ENCODE measurements around the gene CMIP. TPM values are rescaled to one million over a fixed set of nuclear protein-coding genes. Genes with fewer than 3 reads are reported as not detected.

The CMIP gene
- total RNA-seq, 1 experiment from 2014 or later = 9.5 TPM

DNA sequence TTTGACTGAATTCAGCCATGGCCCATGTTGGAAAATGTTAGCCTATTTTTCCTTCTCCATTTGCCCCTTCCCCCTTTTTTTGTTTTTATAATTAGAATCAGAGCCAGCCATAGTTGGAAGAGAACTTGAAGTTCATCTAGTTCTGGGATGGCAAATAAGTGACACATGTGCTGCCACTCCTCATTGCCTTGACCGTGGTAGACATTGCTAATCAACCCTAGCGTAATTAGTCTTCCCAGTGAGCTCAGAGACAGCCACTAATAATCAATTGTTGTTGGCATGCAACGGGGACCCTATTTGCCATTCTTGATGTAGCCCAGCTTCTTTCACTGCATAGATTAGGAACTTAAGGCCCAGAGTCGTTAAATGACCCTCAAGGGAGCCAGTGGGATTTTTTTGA is 16.6 kb downstream of the CMIP start:
- DNase-seq (ENCODE audit: low read depth) = no peak

DNA sequence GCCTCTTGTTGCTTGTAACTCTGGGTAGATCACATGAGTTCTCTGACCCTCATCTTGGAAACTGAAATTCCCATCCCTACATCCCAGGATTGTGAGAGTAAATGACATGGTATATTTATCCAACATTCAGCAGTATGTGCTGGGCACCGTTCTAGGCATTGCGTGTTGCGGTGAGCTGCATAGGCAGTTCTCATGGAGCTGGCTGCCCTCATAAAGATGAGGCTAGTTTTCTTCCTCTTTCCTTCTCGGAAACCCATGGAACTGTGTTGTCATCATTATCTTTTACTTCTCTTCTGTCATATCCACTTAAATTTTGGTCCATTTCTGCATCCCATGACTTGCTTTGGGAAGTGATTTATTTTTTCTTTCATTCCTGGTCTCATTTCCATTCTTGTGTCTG is 17.2 kb downstream of the CMIP start:
- DNase-seq (ENCODE audit: low read depth) = no peak

DNA sequence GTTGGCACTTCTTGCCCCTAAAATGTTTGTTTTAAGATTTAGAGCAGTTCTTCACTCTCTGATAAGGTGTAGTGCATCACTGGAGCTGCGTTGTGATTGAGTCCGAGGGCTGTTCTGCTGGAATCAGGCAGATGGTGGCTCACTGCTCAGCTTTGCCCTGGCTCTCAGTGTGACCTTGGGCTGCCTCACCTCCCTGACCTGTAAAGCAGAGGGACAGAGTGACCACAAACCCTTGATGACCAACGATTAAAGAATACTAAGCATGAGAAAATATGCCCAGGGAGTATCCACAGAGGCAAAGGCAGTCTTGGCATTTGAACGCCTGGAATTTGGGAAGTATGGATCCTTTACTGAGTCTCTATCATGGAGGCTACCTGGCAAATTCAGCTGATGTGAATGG is 18.1 kb downstream of the CMIP start:
- DNase-seq (ENCODE audit: low read depth) = no peak

DNA sequence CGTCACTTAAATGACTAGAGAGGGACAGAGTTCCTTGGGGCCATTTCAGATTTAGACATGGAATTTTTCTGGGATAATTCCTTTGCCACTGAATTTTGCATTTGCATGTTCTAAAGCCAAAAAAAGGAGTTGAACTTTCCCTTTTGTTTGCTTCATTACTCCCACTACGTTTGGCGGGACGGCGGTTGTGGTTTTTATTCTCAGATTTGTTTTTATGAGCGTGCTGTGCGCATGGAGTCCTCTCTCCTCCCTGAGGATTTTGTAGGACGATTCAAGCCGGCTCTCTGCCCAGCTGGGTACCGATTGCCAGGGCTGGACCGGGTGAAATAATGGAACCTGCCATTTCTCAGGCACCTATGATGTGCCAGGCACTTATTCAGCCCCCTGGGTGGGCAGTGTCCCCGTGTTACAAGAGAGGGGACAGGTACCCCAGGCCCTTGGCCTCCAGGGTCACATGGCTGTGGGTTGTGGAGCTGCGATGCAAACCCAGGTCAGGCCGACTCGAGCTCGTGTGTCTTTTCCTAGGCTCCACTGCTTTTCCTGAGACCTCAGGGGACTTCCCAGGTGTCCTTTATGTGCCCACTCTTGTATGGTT is 18.8 kb downstream of the CMIP start:
- DNase-seq (ENCODE audit: low read depth) = no peak

DNA sequence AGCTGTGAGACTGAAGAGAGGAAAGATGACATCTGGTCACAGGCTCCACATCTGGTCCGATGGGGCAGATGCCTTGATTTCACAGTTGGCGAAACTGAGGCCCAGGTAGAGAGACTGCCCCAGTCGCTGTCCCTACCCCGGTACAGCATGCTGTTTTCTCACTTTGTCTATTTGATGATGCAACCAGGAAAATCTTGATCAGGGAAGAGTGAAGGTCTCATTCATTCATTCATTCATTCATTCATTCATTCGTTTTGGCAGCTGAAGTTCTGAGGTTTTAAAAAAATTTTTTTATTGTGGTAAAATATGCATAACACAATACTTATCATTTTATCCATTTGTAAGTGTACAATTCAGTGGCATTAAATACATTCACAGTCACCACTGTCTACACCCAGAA is 19.7 kb downstream of the CMIP start:
- no peak for DNase-seq (ENCODE audit: low read depth)

DNA sequence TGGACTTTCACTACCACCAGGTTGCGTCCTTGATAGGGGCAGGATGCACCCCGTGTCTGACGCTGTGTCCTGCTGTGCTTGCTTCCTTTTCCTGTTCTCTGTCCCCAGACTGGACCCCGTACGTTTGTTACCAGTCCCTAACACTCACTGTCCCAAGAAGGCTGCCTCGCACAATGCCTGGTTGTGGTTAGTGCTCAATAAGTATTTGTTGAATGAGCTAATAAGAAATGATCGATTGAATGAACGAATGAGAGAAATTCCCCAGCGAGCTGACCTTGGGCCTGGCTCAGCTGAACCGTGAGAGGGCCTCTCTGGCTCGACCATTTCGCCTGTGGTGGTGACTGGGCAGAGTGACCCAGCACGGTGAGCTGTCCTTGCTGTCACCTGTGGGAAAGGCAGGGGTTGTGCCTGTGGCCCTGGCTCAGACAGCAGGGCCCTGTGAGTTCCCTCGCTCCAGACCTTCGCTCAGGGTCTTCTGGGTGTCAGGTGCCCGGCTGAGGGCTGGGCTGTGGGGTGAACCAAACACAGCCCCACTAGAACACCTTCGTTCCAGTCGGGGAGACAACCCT is 20.9 kb downstream of the CMIP start:
- DNase-seq (ENCODE audit: low read depth) = no peak

DNA sequence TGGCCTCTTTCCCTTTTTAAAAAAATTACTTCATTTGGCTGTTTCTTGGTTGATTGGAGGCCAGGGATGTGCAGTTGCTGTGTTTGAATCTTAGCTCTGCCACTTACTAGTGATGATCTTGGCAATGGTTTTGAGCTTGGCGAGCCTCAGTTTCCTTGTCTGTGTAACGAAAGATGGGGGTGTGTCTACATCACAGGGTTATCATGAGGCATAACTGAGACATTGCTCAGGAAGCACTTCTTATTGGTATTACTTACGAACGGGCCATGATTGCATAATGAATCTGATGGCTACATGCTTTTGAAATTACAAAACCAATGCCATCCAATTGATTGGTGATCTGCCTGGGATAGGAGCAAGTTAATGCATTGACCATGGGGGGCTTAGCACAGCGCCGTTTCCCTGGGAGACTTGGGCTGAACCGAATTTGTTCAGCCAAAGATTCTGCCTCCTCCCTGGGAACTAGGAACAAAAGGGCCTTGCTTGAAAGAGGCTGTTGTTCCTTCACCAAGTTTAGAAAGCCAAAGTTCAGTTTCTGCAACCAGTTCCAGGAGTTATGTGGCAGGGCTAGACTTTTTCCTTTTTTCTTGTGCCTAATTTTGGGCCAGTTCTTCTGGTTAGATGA is 21.9 kb downstream of the CMIP start:
- DNase-seq (ENCODE audit: low read depth) = no peak

DNA sequence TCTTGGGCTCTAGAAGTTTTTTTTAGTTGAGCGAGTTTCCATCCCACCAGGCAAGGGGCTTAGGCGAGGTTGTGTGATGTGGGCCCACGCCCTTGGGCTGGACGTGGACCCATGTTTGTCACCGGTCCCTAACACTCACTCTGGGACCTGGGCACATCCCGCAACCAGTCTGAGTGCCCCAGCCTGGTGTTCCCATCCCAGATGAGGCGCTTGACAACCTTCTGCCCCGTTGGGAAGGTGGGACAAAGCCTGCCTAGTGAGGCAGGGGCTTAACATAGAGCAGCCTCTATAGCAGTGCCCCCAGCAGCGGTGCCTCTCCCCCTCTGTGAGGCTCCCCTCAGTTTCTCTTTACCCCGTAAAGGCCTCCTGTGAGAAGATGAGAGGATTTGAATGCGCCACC is 22.5 kb downstream of the CMIP start:
- no peak for DNase-seq (ENCODE audit: low read depth)

DNA sequence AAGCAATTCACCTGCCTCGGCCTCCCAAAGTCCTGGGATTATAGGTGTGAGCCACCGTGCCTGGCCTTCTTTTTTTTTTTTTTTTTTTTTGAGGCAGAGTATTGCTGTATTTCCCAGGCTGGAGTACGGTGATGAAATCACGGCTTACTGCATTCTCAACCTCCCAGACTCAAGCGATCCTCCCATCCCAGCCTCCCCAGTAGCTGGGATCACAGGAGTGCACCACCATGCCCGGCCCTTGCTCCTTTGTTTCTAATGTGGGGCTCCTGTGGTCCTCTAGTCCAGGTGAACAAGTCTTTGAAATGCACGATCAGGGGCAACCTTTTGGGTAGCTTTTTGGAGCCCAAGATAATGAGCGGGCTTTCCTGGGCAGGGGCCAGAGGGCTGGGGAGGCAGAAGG is 23.2 kb downstream of the CMIP start:
- DNase-seq (ENCODE audit: low read depth) = no peak

DNA sequence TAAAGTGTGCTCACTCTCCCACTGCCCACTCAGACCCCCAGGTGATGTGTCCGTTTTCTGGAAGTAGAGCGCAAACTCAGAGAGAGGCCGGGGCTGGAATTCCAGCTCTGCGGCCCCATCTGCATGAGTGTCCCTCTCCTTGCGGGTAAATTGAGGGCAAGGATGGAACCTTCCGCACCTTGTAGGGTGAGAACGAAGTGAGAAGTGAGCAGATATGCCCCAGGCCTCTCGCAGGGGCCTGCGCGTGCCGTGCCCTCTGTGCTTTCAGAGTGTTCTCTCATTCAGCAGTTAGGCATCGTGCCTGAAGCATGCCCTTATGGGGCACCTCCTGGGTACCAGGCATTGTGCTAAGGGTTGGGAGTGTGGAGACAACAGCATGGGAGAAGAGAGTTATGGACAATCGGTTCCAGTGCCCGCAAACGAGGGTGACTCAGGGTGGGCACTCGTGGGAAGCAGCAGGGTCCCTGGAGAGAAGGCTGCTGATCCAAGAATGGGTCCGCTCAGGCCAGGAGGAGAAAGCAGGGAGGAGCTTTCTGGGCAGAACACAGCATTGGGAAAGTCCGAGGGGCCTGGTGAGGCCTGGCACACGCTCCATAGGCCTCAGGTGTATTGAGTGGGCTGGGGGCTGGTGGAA is 23.8 kb downstream of the CMIP start:
- no peak for DNase-seq (ENCODE audit: low read depth)

DNA sequence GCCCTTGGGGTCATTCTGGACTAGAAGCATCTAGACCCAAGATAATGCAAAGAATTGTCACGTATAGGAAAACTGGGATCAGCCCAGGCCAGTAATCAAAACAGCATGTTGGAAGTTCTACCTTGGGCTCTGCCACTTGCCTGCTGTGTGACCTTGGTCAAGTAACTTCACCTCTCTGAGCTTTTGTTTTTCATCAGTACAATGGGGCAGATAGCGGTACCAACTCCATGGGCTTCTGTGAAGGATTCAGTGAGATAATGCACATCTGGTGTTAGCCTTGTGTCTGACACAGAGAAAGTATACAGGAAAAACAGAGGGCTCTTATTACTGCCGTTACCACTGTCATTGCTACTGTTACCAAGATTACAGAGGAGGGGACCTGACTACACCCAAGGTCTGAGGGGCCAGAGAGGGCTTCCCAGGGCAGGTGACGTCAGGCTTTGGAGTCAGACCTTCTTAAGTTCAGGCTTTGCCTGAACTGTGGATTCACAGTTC is 24.6 kb downstream of the CMIP start:
- no peak for DNase-seq (ENCODE audit: low read depth)

DNA sequence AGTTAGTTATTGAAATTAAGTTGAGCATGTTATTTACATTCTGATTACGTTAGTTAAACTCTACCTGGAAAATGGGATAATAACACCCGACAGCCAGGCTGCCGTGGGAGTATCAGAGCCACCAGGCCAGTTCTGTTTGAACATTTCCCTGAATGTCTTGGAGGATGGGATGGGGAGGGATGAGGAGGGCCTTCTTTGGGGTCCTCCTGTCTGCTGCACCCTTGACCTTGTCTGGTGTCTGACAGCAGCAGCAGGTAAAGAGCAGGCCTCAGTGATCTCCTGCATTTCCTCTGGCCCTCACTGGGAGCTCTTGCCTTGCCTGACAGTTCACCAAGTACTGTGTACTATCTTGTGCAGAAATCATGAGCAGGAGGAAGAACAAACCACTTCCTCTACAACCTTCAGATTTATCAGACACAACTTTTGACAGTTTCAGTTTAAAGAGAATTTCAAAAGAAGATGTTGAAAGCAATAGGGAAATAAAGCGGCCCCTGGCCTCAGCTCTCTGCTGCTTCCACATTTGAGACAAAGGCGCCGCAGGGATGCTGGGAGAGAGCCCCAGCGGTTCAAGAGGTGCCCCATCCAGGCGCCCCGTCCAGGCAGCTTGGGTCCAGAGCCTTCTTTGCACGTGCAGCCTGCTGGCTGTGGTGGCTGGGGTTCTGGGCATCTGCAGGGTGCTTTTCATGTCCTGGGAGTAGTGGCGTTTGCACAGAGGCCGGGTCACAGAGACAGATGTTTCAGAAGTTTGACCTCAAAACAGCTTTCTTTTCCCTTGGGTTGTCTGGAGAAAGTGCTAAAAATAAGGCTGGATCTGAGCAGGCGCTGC is 25.3 kb downstream of the CMIP start:
- no peak for DNase-seq (ENCODE audit: low read depth)

DNA sequence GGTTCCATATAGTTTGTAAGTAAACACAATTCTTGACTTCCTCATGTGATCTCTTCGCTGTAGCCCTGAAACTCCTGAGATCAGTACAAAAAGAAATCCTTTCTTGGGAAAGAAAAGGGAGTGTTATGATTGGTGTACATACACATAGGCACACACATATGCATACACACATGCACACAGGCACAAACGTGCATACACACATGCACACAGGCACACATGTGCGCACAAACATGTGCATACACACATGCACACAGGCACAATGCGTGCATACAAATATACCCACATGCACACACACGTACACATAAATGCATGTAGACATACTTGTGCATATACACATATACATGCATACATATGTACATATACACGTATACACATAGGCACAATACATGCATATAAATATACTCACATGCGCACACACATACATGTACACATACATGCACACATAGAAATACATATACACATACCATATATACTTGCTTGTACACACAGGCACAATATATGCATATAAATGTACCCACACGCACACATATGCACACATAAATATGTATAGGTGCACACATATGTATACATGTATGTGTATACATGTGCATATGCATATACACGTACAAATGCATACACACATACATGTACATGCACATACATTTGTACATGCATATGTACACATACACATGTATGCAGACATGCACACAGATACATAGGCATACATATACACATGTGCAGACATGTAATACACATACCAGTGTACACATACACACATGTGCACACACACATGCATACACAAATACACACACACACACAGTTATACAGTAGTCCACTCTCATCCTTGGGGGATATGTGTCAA is 26.4 kb downstream of the CMIP start:
- no peak for DNase-seq (ENCODE audit: low read depth)

DNA sequence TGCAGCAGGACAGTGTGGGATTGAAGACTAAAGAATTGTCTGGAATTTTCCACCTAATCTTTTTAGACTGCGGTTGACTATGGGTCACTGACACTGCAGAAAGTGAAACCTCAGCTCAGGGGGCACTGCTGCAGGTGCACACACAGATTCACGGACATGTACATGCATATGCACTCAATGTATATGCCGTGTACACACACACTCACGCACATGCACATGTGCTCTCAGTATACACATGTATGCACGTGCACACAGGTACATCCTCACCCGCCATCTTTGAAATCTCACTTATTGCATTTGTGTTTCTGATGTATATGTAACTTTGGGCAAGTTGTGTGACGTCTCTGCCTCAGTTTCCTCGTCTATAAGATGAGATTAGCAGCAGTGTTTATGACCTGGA is 27.3 kb downstream of the CMIP start:
- DNase-seq (ENCODE audit: low read depth) = no peak

DNA sequence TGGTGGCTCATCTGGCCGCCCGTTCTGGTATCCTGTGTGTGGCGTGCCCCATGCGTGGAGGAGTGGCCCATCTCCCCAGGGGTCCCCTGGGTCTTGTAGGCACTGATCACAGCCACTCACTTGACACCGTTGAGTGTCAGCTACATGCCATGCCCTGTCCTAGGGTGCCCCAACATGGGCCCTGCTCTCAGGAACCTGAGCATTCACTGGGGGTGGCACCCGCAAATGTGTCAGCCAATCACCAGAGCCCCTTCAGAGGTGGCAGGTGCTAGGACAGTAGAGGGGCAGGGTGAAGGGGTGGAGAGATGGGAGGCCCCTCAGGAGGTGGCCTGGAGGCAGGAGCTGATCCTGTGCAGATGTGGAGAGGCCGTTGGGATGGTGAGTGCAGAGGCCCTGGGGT is 27.8 kb downstream of the CMIP start:
- DNase-seq (ENCODE audit: low read depth) = no peak

DNA sequence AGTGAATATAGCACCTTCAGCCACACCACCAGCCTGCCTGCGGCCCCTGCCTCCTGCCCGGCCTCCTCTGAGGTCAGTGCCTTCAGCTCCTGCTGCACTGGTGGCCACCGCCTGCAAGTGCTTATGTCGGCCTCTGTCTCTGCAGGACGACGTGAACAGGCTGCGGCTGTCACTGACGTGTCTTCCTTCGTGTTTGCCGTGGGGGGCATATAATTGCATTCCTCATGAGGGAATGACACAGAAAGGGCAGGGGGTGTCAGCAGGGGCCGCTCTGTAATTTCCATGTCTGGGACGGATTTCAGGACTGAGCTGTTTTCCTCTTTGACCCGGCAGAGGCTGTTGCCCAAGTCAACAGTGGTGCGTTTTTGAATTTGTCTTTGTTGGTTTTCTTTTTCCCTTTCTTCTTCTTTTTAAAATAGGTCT is 28.5 kb downstream of the CMIP start:
- no peak for DNase-seq (ENCODE audit: low read depth)

DNA sequence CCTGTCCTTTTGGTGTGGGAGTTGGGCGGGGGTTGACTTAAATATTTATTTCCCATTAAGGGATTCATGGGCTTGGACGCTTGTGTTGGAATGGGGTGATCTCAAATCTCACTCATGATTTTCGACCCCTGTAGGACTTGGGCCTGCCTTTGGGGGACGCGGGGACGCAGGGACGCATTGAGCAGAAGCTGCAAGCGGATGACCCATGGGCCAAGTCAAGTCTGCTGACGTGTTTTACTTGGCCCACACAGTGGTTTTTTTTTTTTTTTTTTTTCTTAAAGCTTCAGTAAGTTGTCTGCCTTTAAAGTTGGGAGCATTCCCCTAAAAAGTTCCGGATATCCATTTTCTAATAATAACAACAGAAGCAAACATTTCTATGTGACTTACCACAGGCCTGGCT is 28.9 kb downstream of the CMIP start:
- no peak for DNase-seq (ENCODE audit: low read depth)

DNA sequence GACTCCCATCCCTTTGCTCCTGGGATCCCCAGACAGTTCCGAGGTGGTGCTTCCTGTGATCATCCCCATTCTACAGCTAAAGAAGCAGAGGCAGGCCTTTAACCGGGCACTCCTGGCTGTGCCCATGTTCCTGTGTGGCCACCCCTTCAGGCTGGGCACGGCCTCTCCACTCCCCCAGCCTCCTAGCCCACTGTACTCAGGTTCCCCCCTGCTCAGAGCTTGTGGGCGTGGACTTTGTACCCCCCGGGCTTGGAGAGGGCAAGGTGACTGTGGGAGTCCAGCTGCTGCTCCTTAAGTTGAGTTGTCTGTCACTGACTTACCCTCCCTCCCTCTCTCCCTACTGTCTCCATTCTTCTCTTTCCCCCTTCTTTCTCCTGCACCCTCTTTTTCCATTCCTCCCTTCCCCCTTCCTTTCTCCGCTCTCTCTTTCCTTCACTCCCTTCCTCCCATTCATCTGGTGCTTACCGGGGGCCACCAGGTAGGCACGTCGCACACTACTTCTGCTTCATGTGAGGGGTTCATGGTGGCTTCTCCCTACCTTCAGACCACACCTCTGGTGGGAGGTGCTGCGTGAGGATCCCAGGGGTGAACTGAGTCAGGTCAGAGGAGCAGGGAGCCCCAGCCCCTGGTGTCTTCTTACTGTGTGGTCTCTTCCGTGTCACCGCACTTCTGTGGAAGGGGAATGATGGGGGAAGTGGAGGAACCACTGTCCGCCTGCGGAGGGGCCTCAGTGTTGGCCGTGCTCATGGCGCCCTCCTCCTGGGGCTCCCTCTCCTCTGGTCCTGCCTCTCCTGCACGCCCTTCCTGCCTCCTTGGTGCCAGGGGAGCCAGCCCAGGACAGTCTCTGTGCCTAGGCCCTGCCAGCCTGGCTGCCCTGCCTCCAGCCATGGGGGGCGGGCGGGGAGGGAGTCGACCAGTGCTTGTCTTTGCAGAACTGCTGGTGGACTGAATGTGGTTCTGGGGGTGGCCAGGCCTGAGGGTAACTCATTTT is 29.7 kb downstream of the CMIP start:
- no peak for DNase-seq (ENCODE audit: low read depth)
